ENCODE measurements around the gene JMJD6.
"Not testable (repeated sequence)": the region's sequence is repeated elsewhere in the genome, so short reads cannot be mapped to it uniquely, and the experiment has no call there.

Gene JMJD6

DNA sequence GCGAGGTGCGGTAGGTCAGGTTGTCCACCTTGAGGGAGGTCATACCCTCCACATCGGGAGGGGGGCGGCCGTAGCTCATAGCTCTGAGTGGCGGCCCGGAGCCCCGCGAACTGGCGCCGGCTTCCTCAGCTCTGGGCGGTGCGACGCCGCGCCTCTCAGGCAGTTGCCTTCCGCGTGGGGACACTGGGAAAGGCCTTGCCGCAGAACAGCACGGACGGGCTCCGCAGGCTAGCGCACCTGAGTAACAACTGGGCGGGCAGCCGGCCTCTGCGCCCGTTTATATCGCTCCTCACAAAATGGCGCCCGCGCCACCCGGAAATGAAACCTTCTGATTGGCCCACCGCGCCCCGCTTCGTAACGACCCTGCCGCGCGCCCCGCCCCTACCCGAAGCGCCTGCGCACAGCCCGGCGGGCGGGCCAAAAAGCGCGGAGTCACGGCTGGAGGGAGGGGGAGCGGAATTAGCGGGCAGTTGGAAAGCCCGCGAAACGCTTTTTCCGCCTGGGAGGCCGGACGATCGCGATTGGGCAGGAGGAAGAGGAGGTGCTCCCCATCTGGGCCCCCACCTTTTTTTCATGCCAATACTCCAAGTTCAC lies 10.8 kb upstream of the JMJD6 start, which contains the start of gene SRSF2:
Gene SRSF2 (minus strand): TSS at position 250 of the 594 bp plus-strand sequence. CDS start 171 bp downstream, at position 79.
- peaks cover 20 to 62% (median 53%) of the 10 kb centered on the region in 5 donors for H3K4me1 ChIP-seq (ENCODE audit: control insufficient read depth in 5 of 5, insufficient read depth in 5 of 5, low read length in 5 of 5)
- H3K27ac ChIP-seq (ENCODE audit: low read depth, low read length): peak within 1 kb of the TSS; percentile 99
- peak within 1 kb of the TSS; percentile 94 to 98 (median 96) for H3K9ac ChIP-seq (ENCODE audit: low read length in 5 of 5)
- H3K36me3 ChIP-seq (ENCODE audit: control insufficient read depth in 5 of 5, insufficient read depth in 5 of 5, low read length in 5 of 5): peaks cover 25 to 37% (median 29%) of the 10 kb centered on the region in 5 donors
- peak within 1 kb of the TSS; percentile 95 to 100 (median 99) for H3K4me3 ChIP-seq (ENCODE audit: low read depth in 1 of 5, low read length in 5 of 5)
- no peaks in the 10 kb centered on the region for H3K9me3 ChIP-seq (ENCODE audit: control insufficient read depth in 5 of 5, low read length in 5 of 5)
- H3K27me3 ChIP-seq (ENCODE audit: control insufficient read depth in 5 of 5, insufficient read depth in 4 of 5, low read length in 5 of 5): no peaks in the 10 kb centered on the region

DNA sequence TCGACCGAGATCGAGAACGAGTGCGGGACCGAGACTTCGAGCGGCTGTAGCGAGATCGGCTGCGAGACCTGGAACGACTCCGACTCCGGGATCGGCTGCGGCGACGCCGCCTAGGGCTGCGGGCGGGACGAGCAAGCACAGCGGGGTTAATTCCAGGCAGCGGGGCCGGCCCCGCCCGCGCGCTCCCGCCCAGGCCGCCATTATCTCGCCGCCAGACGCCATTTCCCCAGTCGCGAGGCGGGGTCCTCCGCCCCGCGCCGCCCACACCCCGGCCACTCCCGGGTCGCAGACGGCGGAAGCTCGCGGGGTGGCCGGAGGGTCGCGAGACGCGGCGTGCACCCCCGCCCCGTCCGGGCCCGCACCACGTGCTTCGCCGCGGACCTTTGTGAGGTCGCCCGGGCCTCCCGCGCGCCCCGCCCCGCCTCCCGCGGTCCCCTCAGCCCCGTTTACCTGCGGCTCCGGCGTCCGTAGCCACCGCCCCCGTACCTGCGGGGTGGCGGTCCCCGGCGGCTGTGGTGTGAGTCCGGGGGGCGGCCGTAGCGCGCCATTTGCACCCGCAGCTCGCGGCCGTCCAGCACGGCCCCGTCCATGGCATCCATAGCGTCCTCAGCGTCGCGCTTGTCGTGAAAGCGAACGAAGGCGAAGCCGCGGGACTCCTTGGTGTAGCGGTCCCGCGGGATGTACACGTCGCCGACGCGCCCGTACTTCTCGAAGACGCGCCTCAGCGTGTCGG lies 10.1 kb upstream of the JMJD6 start:
- H3K36me3 ChIP-seq (ENCODE audit: control insufficient read depth in 5 of 5, insufficient read depth in 5 of 5, low read length in 5 of 5): peaks cover 21 to 37% (median 26%) of the 10 kb centered on the region in 5 donors
- peak overlapping the region; percentile 92 to 100 (median 99) for H3K4me3 ChIP-seq (ENCODE audit: low read depth in 1 of 5, low read length in 5 of 5)
- no peaks in the 10 kb centered on the region for H3K9me3 ChIP-seq (ENCODE audit: control insufficient read depth in 5 of 5, low read length in 5 of 5)
- H3K27me3 ChIP-seq (ENCODE audit: control insufficient read depth in 5 of 5, insufficient read depth in 4 of 5, low read length in 5 of 5): no peaks in the 10 kb centered on the region
- H3K27ac ChIP-seq (ENCODE audit: low read depth, low read length): peak overlapping the region; percentile 99
- peak overlapping the region; percentile 94 to 98 (median 96) for H3K9ac ChIP-seq (ENCODE audit: low read length in 5 of 5)
- H3K4me1 ChIP-seq (ENCODE audit: control insufficient read depth in 5 of 5, insufficient read depth in 5 of 5, low read length in 5 of 5): peaks cover 20 to 66% (median 55%) of the 10 kb centered on the region in 5 donors

DNA sequence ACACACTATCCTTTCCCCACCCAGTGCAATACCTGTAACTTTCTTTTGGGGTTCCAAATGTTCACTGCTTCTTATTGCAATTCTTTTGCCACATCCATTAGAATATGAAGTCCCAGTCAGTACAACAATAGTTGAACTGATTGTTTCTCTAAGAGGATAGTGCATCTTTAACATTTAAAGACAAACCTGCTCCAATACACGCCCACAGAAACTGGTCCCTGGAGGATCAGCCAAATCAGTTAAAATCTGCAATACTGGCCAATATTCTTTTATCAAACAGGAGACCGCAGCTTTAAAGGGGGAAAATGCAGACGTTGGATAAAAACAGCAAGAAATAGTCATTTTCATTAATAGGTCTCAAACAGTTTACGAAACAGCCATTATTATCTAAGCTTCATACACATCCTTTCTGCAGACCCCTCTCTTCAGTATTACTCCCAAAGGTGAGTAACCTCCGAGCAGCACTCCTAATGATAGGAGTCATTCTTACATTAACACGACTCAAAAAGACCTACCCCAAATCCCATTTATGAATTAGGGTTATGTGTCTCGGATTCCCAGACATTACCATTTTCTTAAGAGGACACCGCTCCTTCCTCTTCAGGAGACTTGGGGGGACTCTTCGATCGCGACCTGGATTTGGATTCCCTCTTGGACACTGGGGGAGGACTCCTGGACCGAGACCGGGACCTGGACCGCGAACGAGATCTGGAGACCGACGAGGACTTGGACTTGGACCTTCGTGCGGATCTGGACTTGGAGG lies 9.4 kb upstream of the JMJD6 start:
- Histone ChIP-seq H3K27me3 (ENCODE audit: control insufficient read depth in 5 of 5, insufficient read depth in 4 of 5, low read length in 5 of 5) (no peaks in the 10 kb centered on the region), H3K27ac (ENCODE audit: low read depth, low read length) (peak overlapping the region; percentile 99), H3K36me3 (ENCODE audit: control insufficient read depth in 5 of 5, insufficient read depth in 5 of 5, low read length in 5 of 5) (peaks cover 23 to 39% (median 30%) of the 10 kb centered on the region in 5 donors), H3K9ac (ENCODE audit: low read length in 5 of 5) (peak overlapping the region; percentile 88 to 97 (median 96)), H3K4me1 (ENCODE audit: control insufficient read depth in 5 of 5, insufficient read depth in 5 of 5, low read length in 5 of 5) (peaks cover 20 to 66% (median 55%) of the 10 kb centered on the region in 5 donors), H3K4me3 (ENCODE audit: low read depth in 1 of 5, low read length in 5 of 5) (peak overlapping the region; percentile 92 to 100 (median 99)), H3K9me3 (ENCODE audit: control insufficient read depth in 5 of 5, low read length in 5 of 5) (no peaks in the 10 kb centered on the region)

DNA sequence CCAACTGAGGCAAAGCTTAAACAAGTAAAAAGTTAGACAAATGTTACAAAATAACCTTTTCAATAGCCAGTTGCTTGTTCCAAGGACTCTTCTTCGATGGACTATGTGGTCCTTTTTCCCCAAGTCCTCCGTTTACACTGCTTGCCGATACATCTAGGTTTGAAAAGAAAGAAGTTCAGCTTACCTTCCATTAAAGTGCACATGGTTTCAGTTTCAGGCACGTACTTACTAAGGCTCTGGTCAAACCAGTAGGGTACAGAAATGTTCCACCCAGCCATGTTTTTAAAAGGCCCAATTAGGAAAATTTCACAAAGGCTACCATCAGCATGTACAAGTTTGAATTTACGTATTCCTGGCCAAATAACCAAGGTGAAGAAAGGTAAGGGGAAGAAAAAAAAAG lies 8.6 kb upstream of the JMJD6 start:
- H3K4me1 ChIP-seq (ENCODE audit: control insufficient read depth in 5 of 5, insufficient read depth in 5 of 5, low read length in 5 of 5): peaks cover 20 to 62% (median 55%) of the 10 kb centered on the region in 5 donors
- H3K9me3 ChIP-seq (ENCODE audit: control insufficient read depth in 5 of 5, low read length in 5 of 5): no peaks in the 10 kb centered on the region
- H3K27ac ChIP-seq (ENCODE audit: low read depth, low read length): peak overlapping the region; percentile 99

DNA sequence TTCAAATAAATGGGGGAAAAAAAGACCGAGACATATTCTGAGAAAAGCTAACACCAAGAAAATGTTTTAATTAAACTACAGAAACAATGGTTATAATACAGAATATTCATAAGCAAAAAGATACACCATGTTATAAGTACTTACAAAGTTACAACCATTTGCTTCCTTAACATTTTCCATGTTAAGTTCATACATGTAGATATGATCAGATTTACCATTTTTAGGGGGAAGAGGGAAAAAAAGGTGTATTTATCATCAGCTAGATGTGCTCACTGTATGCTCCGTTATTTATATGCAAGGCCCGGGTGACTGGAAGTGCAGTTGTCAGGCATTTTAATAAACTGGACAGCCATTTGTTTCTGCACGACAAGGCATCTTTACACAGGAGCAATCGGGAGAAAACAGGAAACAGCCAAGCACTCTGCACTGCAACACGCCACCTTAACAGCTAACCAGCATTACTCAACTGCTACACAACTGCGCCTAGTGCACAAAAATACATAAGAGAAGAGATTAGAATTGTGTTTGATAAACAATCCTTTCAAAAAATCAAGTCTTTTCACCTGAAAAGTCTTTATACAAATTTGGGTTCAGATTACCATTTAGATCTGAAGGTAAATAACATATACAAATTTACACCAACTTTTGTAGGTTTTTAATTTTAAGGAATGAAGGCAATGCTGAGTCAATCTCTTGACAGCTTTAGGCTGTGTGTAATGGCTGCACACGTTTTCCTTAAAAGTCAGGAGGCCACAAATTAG lies 7.9 kb upstream of the JMJD6 start:
- peak overlapping the region; percentile 99 for H3K27ac ChIP-seq (ENCODE audit: low read depth, low read length)
- no peaks in the 10 kb centered on the region for H3K9me3 ChIP-seq (ENCODE audit: control insufficient read depth in 5 of 5, low read length in 5 of 5)
- peak overlapping the region in 4 of 5 donors; percentile 23 to 96 (median 61) for H3K9ac ChIP-seq (ENCODE audit: low read length in 5 of 5)
- peaks cover 23 to 45% (median 30%) of the 10 kb centered on the region in 5 donors for H3K36me3 ChIP-seq (ENCODE audit: control insufficient read depth in 5 of 5, insufficient read depth in 5 of 5, low read length in 5 of 5)
- H3K27me3 ChIP-seq (ENCODE audit: control insufficient read depth in 5 of 5, insufficient read depth in 4 of 5, low read length in 5 of 5): no peaks in the 10 kb centered on the region
- peak overlapping the region in 4 of 5 donors; percentile 18 to 99 (median 24) for H3K4me3 ChIP-seq (ENCODE audit: low read depth in 1 of 5, low read length in 5 of 5)
- H3K4me1 ChIP-seq (ENCODE audit: control insufficient read depth in 5 of 5, insufficient read depth in 5 of 5, low read length in 5 of 5): peaks cover 20 to 63% (median 57%) of the 10 kb centered on the region in 5 donors

More for the DNA sequence above, 8.6 kb upstream of the JMJD6 start:
- peak overlapping the region in 3 of 5 donors; percentile 21 to 96 (median 94) for H3K9ac ChIP-seq (ENCODE audit: low read length in 5 of 5)
- H3K36me3 ChIP-seq (ENCODE audit: control insufficient read depth in 5 of 5, insufficient read depth in 5 of 5, low read length in 5 of 5): peaks cover 23 to 44% (median 30%) of the 10 kb centered on the region in 5 donors
- H3K27me3 ChIP-seq (ENCODE audit: control insufficient read depth in 5 of 5, insufficient read depth in 4 of 5, low read length in 5 of 5): no peaks in the 10 kb centered on the region
- H3K4me3 ChIP-seq (ENCODE audit: low read depth in 1 of 5, low read length in 5 of 5): peak overlapping the region; percentile 92 to 100 (median 99)

DNA sequence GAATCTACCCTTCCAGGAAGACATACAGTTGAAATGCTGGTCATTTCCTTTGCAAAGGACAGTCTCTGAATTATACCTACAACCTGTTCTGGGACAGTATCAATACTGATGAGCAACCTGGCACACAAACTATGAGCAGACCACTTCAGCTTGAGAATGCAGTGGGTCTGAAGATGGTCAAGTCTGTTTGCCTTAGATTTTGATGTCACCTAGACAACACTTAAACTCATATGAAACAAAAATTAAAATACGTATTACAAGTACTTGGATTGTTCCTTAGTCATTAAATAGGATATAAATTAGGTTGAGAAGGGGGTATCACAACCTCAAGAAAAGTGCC lies 7.2 kb upstream of the JMJD6 start:
- no peaks in the 10 kb centered on the region for H3K27me3 ChIP-seq (ENCODE audit: control insufficient read depth in 5 of 5, insufficient read depth in 4 of 5, low read length in 5 of 5)
- peaks cover 17 to 58% (median 51%) of the 10 kb centered on the region in 5 donors for H3K4me1 ChIP-seq (ENCODE audit: control insufficient read depth in 5 of 5, insufficient read depth in 5 of 5, low read length in 5 of 5)
- peaks cover 23 to 45% (median 30%) of the 10 kb centered on the region in 5 donors for H3K36me3 ChIP-seq (ENCODE audit: control insufficient read depth in 5 of 5, insufficient read depth in 5 of 5, low read length in 5 of 5)
- H3K9ac ChIP-seq (ENCODE audit: low read length in 5 of 5): no peak overlapping the region
- no peaks in the 10 kb centered on the region for H3K9me3 ChIP-seq (ENCODE audit: control insufficient read depth in 5 of 5, low read length in 5 of 5)
- H3K27ac ChIP-seq (ENCODE audit: low read depth, low read length): peak overlapping the region; percentile 27
- H3K4me3 ChIP-seq (ENCODE audit: low read depth in 1 of 5, low read length in 5 of 5): peak overlapping the region in 1 of 5 donors; percentile 0

DNA sequence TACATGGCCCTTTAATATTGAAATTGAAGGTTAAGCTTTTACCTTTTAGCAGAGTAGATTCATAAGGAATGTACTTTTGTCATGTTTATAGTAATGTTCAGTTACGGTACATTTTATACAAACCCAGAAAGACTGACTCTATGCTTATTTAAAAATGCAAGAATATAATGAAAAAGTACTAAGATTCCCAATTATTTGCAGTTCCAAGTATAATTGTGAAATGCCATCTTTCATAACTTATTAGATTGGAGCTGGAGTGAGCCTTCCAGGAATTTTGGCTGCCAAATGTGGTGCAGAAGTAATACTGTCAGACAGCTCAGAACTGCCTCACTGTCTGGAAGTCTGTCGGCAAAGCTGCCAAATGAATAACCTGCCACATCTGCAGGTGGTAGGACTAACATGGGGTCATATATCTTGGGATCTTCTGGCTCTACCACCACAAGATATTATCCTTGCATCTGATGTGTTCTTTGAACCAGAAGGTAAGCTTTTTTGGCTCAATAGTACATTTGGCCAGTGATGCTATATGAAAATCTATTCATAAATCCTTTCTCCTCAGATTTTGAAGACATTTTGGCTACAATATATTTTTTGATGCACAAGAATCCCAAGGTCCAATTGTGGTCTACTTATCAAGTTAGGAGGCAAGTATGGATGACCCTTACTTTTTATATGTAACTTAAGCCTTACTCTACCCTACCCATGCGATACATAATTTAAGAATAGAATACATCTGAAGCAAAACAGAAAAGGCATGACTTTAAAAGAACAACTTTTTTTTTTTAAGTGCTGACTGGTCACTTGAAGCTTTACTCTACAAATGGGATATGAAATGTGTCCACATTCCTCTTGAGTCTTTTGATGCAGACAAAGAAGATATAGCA lies 6.6 kb upstream of the JMJD6 start:
- H3K4me1 ChIP-seq (ENCODE audit: control insufficient read depth in 5 of 5, insufficient read depth in 5 of 5, low read length in 5 of 5): peaks cover 16 to 59% (median 48%) of the 10 kb centered on the region in 5 donors
- no peaks in the 10 kb centered on the region for H3K9me3 ChIP-seq (ENCODE audit: control insufficient read depth in 5 of 5, low read length in 5 of 5)
- H3K4me3 ChIP-seq (ENCODE audit: low read depth in 1 of 5, low read length in 5 of 5): no peak overlapping the region
- H3K27me3 ChIP-seq (ENCODE audit: control insufficient read depth in 5 of 5, insufficient read depth in 4 of 5, low read length in 5 of 5): no peaks in the 10 kb centered on the region
- peak overlapping the region; percentile 27 for H3K27ac ChIP-seq (ENCODE audit: low read depth, low read length)
- peak overlapping the region in 1 of 5 donors; percentile 32 for H3K9ac ChIP-seq (ENCODE audit: low read length in 5 of 5)
- peaks cover 23 to 45% (median 30%) of the 10 kb centered on the region in 5 donors for H3K36me3 ChIP-seq (ENCODE audit: control insufficient read depth in 5 of 5, insufficient read depth in 5 of 5, low read length in 5 of 5)

DNA sequence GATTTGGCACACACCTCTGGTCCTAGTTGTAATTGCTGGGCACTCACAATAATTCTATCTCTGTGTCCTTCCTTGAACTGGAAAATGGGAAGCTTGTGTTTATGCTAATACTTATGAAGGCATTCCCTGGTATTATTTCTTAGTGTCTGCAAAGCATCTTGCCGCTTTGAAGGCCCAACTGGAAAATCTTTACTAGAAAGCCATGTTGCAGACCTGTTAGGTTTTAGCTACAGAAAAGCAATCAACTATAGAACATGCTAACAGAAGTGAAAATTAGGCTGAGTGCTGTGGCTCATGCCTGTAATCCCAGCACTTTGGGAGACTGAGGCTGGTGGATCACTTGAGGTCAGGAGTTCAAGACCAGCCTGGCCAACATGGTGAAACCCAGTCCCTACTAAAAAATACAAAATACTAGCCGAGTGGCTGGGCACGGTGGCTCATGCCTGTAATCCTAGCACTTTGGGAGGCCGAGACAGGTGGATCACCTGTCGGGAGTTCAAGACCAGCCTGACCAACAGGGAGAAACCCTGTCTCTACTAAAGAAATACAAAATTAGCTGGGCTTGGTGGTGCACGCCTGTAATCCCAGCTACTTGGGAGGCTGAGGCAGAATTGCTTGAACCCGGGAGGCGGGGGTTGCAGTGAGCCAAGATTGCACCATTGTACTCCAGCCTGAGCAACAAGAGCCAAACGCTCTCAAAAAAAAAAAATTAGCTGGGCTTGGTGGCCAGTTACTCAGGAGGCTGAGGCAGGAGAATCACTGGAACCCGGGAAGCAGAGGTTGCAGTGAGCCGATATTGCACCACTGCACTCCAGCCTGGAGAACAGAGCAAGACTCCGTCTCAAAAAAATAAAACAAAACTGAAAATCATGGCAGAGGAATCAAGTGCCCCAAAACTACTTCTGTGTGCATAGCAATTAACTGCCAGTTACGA lies 5.7 kb upstream of the JMJD6 start:
- Histone ChIP-seq H3K4me1 (ENCODE audit: control insufficient read depth in 5 of 5, insufficient read depth in 5 of 5, low read length in 5 of 5) (peaks cover 21 to 68% (median 56%) of the 10 kb centered on the region in 5 donors), H3K36me3 (ENCODE audit: control insufficient read depth in 5 of 5, insufficient read depth in 5 of 5, low read length in 5 of 5) (peaks cover 23 to 45% (median 30%) of the 10 kb centered on the region in 5 donors), H3K27ac (ENCODE audit: low read depth, low read length) (peak overlapping the region; percentile 4)
- not testable (repeated sequence) for H3K9me3 ChIP-seq (ENCODE audit: control insufficient read depth in 5 of 5, low read length in 5 of 5); H3K9ac ChIP-seq (ENCODE audit: low read length in 5 of 5); H3K4me3 ChIP-seq (ENCODE audit: low read depth in 1 of 5, low read length in 5 of 5); H3K27me3 ChIP-seq (ENCODE audit: control insufficient read depth in 5 of 5, insufficient read depth in 4 of 5, low read length in 5 of 5)

Data from subcutaneous abdominal adipose tissue (tissue), 5 donors.